VCaP (cell line): Measurements from ENCODE around the gene FAM185A.
"Not testable (repeated sequence)": the region's sequence is repeated elsewhere in the genome, so short reads cannot be mapped to it uniquely, and the experiment has no call there.

ENCODE experiments used
- H3K27ac ChIP-seq: fragments of 450-650 bp; 2 replicates; pipeline ENCODE4 v1.5.1; 2017
- TF ChIP-seq, protein P1 (sequence below): fragments of 450-650 bp; conservative IDR thresholded peaks from 2 replicates; pipeline ENCODE4 v1.5.1; 2017; ENCODE audit warnings: mild to moderate bottlenecking, moderate library complexity

The FAM185A gene

DNA sequence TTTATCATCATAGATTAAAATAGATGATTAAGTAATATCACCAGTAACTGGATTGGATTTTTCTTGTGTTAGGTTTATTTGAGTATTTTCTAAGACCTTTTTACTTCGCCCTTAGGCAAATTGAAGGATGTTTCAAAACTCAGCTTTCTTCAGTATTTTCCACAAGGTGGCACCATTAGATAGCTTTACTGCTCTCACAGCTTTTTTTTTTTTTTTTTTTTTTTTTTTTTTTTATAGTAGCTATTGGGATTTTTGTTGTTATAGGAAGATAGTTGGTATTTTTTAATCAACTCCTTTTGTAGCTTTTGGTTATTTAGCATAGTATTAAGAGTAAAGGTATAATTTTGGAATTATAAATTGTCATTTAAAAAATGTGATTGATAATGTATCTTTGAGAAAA, 9.4 kb downstream of the FAM185A start:
- TF ChIP-seq, protein P1, sequence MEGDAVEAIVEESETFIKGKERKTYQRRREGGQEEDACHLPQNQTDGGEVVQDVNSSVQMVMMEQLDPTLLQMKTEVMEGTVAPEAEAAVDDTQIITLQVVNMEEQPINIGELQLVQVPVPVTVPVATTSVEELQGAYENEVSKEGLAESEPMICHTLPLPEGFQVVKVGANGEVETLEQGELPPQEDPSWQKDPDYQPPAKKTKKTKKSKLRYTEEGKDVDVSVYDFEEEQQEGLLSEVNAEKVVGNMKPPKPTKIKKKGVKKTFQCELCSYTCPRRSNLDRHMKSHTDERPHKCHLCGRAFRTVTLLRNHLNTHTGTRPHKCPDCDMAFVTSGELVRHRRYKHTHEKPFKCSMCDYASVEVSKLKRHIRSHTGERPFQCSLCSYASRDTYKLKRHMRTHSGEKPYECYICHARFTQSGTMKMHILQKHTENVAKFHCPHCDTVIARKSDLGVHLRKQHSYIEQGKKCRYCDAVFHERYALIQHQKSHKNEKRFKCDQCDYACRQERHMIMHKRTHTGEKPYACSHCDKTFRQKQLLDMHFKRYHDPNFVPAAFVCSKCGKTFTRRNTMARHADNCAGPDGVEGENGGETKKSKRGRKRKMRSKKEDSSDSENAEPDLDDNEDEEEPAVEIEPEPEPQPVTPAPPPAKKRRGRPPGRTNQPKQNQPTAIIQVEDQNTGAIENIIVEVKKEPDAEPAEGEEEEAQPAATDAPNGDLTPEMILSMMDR = peak; percentile 39; the same call in 1 of the 2 replicates
- H3K27ac ChIP-seq = not testable (repeated sequence)

DNA sequence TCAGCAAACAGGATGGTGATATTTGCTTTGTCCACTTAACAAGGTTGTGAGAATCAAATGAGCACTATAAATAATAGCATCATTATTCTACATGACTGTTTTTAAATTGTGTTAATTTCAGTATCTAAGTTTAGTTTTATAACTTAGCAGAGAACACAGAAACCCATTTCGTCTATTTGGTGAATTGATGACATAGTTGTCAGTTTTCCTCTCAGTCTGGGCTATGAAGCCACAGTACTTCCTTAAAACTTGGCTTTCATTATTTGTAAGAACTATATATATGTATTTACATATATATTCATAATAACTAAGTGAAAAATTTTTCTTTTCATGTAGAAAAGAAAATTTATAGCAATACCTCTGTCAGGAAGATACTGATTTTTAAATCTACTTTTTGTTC, 11.1 kb downstream of the FAM185A start:
- H3K27ac ChIP-seq = peak overlapping the region; percentile 54

DNA sequence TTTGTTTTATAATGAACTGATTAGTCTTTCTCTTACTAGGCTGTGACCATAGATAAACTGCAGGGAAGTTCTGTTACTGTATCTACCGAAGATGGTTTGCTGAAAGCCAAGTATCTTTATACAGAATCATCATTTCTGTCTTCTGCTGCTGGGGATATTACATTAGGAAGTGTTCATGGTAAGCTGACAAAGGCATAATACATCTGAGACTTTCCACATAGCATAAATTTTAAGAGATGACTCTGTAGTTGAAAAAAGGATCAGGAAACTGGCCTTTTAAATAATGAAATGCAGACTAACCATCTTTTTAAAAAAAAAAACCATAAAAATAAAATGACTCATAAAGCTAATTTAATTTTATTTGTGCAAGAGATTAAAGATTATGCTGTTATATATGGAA, 12.4 kb downstream of the FAM185A start:
- H3K27ac ChIP-seq = peak overlapping the region; percentile 54

DNA sequence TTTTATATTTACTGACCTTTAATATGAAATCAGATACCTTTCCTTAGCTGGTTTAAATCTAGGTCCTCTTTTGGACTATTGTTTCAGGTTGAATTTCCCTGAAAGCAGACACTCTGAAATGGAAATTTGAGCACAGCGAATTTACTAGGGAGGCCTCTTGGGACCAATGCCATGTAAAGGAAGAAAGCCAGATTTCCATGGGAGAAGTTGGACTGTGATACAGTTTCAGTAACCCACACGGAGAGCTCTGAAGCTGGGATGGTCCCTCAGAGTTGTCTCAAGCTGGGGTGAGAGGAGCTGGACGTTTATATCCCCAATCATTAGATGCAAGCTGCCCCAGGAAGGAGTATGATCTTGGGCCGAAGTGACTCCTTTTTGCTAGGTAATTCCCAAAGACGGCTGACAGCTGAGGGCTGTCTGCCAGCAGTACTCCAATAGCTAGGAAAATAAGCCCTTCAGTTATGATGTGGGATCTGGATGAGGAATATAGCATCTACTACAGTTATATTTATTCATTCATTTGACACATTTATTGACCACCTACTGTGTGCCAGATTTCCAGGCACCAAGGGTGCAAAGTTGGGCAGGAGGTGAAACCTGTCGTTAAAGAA, 14.6 kb downstream of the FAM185A start:
- H3K27ac ChIP-seq = not testable (repeated sequence)

DNA sequence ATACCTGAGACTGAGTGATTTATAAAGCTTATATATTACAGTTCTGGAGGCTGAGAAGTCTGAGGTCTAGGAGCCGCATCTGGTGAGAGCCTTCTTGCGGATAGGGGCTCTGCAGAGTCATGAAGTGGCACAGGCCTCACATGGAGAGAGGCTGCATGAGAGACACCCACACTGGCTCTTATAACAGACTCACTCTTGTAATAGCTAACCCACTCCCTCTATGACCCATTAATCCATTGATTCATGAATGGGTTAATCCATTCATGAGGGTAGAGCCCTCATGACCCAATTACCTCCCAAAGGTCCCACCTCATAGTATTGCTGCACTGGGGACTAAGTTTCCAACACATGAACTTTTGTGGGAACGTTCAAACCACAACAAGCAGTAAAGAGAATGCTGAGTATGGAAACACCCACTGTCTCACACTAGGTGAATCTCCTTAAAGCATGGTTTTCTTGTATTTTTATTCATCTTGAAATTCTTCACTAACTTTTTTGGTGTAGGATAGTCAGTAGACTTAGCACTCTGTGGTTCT, 20.9 kb downstream of the FAM185A start:
- H3K27ac ChIP-seq = not testable (repeated sequence)

DNA sequence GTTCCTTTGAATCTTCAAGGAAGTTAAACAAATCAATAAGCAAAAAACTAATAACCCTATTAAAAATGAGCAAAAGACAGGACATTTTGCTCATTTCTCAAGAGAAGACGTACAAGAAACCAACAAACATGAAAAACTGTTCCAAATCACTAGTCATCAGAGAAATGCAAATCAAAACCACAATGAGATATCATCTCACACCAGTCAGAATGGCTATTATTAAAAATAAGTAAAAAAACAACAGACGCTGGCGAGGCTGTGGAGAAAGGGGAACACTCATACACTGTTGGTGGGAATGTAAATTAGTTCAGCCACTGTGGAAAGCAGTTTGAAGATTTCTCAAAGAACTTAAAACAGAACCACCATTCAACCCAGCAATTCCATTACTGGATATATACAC, 21.7 kb downstream of the FAM185A start:
- not testable (repeated sequence) for H3K27ac ChIP-seq

DNA sequence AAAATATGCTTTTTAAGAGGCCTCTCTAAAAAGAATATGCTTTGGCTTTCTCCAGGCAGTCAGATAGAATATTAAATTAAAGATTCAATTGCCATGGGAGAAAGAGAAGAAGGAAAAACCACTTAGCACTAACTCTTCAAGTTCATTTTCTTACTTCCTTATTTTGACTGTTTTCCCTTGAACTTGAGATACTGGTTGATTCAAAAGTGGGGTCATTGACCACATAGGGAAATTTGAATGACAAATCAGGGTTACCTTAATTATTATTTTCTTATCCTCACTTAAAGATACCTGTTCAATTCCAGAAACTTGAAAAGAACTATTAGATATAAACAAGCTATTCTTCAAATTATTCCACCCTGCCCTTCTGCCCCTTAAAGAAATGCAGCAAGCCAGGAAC, 27.4 kb downstream of the FAM185A start:
- not testable (repeated sequence) for H3K27ac ChIP-seq

DNA sequence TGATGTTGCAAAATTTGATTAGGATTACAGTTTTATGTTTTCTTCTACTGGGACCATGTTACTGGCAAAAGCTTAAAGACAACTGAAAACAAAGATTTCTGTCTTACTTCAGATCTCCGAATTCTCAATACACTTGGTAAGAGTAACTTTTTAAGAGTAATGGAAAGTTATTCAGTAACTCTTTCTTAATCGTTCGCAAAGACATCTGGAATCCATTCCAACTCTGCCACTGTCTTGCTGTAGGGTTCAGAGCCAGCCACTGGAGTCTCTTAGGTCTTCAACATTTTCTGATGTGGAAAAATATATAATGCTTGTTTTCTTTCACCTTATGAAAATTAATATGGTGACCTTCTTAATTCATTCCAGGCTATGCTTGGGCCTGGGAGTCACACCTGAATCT, 29.9 kb downstream of the FAM185A start:
- not testable (repeated sequence) for H3K27ac ChIP-seq

DNA sequence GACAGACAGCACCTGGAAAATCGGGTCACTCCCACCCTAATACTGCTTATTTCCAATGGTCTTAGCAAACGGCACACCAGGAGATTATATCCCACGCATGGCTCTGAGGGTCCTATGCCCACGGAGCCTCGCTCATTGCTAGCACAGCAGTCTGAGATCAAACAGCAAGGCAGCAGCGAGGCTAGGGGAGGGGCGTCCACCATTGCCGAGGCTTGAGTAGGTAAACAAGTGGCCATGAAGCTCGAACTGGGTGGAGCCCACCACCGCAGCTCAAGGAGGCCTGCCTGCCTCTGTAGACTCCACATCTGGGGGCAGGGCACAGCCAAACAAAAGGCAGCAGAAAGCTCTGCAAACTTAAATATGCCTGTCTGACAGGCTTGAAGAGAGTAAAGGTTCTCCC, 32.1 kb downstream of the FAM185A start:
- not testable (repeated sequence) for H3K27ac ChIP-seq

DNA sequence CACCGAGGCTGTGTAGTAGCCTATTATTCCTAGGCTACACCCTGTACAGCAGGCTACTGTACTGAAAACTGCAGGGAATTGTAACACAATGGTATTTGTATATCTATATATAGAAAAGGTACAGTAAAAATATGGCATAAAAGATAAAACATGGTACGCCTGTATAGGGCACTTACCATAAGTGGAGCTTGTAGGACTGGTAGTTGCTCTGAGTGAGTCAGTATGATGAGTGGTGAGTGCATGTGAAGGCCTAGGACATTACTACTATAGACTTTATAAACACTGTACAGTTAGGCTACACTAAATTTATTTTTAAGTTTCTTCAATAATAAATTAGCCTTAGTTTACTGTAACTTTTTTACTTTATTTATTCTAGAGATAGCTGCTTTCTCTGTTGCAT, 40.0 kb downstream of the FAM185A start:
- not testable (repeated sequence) for H3K27ac ChIP-seq

DNA sequence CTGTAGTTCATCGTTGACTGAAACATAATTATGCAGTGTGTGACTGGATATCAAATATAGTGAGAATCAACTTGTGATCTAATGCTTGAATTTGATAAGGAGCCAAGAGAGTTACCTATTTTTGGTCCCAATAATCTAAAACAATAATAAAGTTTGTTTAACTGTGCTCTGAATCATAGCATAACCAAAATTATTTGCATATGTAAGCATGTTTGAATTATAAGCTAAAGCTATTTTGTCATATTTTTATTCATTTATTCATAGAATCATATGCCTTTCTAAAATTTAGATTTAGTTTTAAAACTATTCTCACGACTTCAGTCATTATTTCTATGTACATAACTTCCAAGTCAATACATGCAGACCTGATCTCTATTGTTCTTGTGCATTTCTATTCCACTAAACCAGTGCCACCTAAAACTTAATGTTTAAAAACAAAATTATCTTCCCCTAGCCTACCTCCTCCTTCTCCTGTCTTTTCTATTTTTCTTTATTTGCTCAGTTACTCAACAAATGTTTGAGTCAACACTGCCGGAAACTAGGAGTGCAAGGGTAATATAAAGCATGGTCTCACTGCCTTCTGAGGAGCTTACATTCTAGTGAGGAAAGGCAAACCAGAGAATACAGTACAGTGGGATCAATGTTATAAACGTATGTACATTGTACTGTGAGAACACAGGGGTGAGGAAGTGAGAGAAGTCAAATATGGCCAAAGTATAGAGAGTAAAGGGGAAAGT, 41.7 kb downstream of the FAM185A start:
- H3K27ac ChIP-seq = not testable (repeated sequence)

DNA sequence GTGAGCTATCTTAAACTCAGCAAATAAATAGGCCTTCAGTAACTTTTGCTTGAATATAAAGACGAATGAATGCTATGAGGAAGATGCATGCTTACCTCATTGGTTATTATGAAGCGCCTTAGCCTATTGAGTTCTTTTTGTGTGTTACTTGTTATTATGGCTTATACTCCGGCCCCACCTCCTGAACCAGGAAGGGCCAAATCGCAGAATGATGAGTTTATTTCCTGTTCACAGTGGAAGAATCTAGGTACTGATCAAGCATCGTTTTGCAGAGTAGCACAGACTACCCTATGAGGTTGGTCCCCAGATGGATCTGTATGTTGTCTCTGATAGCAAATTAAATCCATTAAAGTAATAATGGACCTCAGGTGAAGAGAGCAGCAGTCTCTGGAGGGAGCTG, 42.6 kb downstream of the FAM185A start:
- not testable (repeated sequence) for H3K27ac ChIP-seq

DNA sequence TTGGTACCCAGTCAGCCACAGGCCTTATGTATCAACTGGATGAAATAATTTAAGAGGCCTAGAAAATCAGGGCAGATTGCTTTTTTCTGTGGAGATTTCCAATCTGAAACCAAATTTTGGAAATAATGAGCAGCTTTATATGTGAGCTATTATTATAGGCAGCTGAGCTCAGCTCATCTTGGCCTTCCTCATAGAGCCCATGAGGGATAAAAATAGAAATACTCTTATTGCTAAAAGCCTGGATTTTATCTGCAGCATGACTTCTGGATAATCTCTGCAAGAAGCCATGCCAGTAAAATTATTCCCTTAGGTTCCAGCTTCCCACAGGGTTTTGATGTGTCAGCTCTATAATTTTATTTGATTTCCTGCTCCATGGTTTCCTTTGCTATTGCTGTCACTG, 43.0 kb downstream of the FAM185A start:
- not testable (repeated sequence) for H3K27ac ChIP-seq

DNA sequence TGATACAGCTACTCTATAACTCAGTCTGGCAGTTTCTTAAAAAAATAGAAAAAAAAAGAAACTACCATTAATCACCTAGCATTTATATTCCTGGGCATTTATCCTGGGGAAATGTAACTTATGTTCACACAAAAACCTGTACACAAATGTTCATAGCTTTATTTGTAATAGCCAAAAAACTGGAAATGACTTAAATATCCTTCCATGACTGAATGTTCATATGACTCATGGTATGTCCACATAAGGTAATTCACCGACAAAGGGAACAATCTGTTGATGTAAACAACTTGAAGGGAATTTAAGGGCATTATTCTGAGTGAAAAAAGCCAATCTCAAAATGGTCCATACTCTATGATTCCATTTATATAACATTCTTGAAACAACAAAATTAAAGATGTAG, 45.8 kb downstream of the FAM185A start:
- H3K27ac ChIP-seq = not testable (repeated sequence)

DNA sequence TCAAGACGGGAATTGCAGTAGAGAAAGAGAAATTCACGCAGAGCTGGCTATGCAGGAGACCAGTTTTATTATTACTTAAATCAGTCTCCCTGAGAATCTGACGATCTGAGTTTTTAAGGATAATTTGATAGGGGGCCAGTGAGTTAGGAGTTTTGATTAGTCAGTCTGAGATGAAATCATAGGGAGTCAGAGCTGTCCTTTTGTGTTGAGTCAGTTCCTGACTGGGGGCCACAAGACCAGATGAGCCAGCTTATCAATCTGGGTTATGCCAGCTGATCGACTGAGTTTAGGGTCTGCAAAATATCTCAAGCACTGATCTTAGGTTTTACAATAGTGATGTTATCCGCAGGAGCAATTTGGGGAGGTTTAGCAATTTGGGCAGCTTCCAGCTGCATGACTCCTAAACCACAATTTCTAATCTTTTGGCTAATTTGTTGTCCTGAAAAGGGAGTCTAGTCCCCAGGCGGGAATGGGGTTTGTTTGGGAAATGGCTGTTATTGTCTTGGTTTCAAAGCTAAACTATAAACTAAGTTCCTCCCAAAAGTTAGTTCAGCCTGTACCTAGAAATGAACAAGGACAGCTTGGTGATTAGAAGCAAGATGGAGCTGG, 47.3 kb downstream of the FAM185A start:
- not testable (repeated sequence) for H3K27ac ChIP-seq

DNA sequence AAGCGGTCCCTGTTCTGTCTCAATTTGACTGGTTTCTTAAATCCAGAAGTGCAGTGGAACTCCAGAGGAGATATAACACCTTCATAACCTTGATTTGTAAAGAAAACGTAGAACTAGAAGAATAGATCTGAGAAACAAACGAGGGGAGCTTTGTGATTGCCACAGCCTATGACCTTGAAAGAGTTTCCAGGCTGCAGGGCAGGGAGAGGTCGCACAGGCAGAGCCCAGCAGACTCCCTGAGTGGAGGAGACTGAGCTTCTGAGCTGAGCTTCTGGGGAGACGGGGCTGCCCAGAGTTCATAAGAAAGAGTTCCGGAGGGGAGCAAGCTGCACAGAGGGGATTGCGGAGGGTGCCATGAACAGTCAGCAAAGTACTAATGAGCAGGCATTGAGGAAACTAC, 57.8 kb downstream of the FAM185A start:
- TF ChIP-seq, protein P1 = no peak

More for the DNA sequence above, 57.8 kb downstream of the FAM185A start:
- no peak overlapping the region for H3K27ac ChIP-seq
